HepG2 (cell line): Measurements from ENCODE around the gene CNTD1. TPM values are rescaled to one million over a fixed set of nuclear protein-coding genes. Genes with fewer than 3 reads are reported as not detected.

Experiments used
- AGO2 ChIP-seq: fragments of 200-400 bp; formaldehyde crosslinking; optimal IDR thresholded peaks from 2 replicates; pipeline ENCODE3; 2017; ENCODE audit warnings: mild to moderate bottlenecking, low read depth, low read length, moderate library complexity
- CAMTA2 ChIP-seq: sonication (generic); formaldehyde crosslinking; IDR thresholded peaks from 2 replicates; pipeline ENCODE4 v1.4.0; 2020; ENCODE audit warnings: mild to moderate bottlenecking, missing genetic modification reagents, borderline replicate concordance
- FOXK2 ChIP-seq: fragments of 450-650 bp; IDR thresholded peaks from 2 replicates; pipeline ENCODE4 v1.6.1; 2016
- KDM4B ChIP-seq: sonication (generic); formaldehyde crosslinking; IDR thresholded peaks from 2 replicates; pipeline ENCODE4 v1.4.0; 2020; ENCODE audit warnings: missing genetic modification reagents
- KLF9 ChIP-seq: IDR thresholded peaks from 2 replicates; pipeline ENCODE4 v1.6.1; 2016; ENCODE audit warnings: low read depth
- MZF1 ChIP-seq: sonication (generic); formaldehyde crosslinking; IDR thresholded peaks from 2 replicates; pipeline ENCODE4 v1.8.1; 2023; ENCODE audit warnings: mild to moderate bottlenecking, missing genetic modification reagents, borderline replicate concordance
- RBM22 ChIP-seq: fragments of 200-400 bp; formaldehyde crosslinking; optimal IDR thresholded peaks from 2 replicates; pipeline ENCODE3; 2017; ENCODE audit warnings: mild to moderate bottlenecking, low read length, moderate library complexity
- ZFY ChIP-seq: sonication (generic); formaldehyde crosslinking; IDR thresholded peaks from 2 replicates; pipeline ENCODE4 v1.4.0; 2020; ENCODE audit warnings: missing genetic modification reagents
- ZNF207 ChIP-seq: fragments of 450-650 bp; IDR thresholded peaks from 2 replicates; pipeline ENCODE4 v1.6.1; 2016; ENCODE audit warnings: antibody characterized with exemption, borderline replicate concordance
- ZNF224 ChIP-seq: sonication (generic); formaldehyde crosslinking; IDR thresholded peaks from 2 replicates; pipeline ENCODE4 v1.5.0; 2020; ENCODE audit warnings: mild to moderate bottlenecking, missing genetic modification reagents
- polyA plus RNA-seq, 8 experiments: library from polyadenylated mRNA; depleted of rRNA in 3 of 8; stranded (reverse) in 7 of 8; unstranded in 1 of 8; fragments of >200 nt; fragmentation: Illumina TruSeq in 4 of 8; extraction: Trizol in 4 of 8; gene quantifications; 2 replicates each; pipeline versions ENCODE4 v1.2.1 to v1.2.3, GENCODE V29; 2011 to 2016; ENCODE audit warnings: low read depth in 4 of 8, missing spikeins in 1 of 8, mixed read lengths in 1 of 8; ENCODE audit not compliant: insufficient read depth in 1 of 8
- total RNA-seq, 5 experiments: library from RNA; depleted of rRNA; stranded (reverse); fragments of >200 nt; fragmentation: Illumina TruSeq; extraction: Trizol; gene quantifications; 2 replicates each; pipeline ENCODE4 v1.2.3, GENCODE V29; 2016; ENCODE audit warnings: low read depth in 1 of 5
- TF ChIP-seq, protein P1 (sequence below): sonication (generic); formaldehyde crosslinking; IDR thresholded peaks from 2 replicates; pipeline ENCODE4 v1.4.0; 2020; ENCODE audit warnings: missing genetic modification reagents
- TF ChIP-seq, protein P2 (sequence below): sonication (generic); formaldehyde crosslinking; IDR thresholded peaks from 2 replicates; pipeline ENCODE4 v1.4.0; 2020; ENCODE audit warnings: mild to moderate bottlenecking, missing genetic modification reagents
- TF ChIP-seq, protein P3 (sequence below): sonication (generic); formaldehyde crosslinking; IDR thresholded peaks from 2 replicates; pipeline ENCODE4 v1.4.0; 2020; ENCODE audit warnings: mild to moderate bottlenecking, missing genetic modification reagents
- TF ChIP-seq, protein P4 (sequence below), 2 experiments: IDR thresholded peaks; 2 replicates each; pipeline ENCODE4 v1.6.1; 2011 to 2012; ENCODE audit warnings: low read length in 2 of 2, borderline replicate concordance in 1 of 2, low read depth in 1 of 2, mild to moderate bottlenecking in 1 of 2, moderate library complexity in 1 of 2

The CNTD1 gene
- total and polyA plus RNA-seq, 2 of the 13 experiments (the other 11 are each of a cell fraction or from before 2014, with no cell fraction given) = 0.11 to 0.15 TPM

DNA sequence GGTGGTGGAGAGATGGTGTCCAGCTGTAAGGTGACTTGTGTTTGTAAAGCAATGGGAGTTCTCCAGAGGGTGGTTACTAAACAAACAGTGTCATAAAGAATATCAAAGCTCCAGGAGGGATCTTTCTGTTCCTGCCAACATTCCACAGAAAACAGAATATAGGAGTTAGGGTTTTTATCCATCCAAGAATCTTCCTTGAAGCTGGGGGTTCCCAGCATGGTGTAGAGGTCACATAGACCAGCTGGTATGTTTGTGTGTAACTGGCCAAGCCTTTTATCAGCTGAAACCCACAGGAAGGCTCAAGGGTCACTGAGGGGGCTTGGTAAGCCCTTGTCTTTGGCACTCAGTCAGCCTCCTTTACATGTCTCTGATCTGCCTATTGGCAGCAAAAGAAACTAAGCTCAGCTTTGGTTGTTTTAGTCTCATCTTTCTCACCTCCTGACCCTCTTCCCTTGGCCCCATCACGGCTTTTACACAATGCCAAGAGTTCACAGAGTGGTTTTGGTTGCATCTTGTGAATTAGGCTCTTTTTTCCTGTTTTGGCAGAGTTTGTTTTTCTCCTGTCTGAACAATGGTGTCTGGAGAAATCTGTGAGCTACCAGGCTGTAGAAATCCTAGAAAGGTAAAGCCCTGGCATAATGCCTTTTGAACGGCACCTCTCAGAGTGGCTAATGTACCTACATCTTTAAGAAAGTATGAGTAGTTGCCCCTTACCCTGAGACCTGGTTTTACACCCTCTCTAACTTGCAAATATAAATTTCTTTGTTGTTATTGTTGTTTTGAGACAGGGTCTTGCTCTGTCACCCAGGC, 4.6 kb downstream of the CNTD1 start (continued):
- TF ChIP-seq ZNF224 (CRISPR knock-in tag) = no peak
- no peak for TF ChIP-seq CAMTA2 (CRISPR knock-in tag)
- TF ChIP-seq MZF1 (CRISPR knock-in tag) = no peak
- TF ChIP-seq, protein P1, sequence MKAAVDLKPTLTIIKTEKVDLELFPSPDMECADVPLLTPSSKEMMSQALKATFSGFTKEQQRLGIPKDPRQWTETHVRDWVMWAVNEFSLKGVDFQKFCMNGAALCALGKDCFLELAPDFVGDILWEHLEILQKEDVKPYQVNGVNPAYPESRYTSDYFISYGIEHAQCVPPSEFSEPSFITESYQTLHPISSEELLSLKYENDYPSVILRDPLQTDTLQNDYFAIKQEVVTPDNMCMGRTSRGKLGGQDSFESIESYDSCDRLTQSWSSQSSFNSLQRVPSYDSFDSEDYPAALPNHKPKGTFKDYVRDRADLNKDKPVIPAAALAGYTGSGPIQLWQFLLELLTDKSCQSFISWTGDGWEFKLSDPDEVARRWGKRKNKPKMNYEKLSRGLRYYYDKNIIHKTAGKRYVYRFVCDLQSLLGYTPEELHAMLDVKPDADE (CRISPR knock-in tag) = no peak
- no peak for TF ChIP-seq KLF9 (CRISPR knock-in tag)
- no peak for TF ChIP-seq AGO2
- no peak for TF ChIP-seq ZNF207
- TF ChIP-seq KDM4B (CRISPR knock-in tag) = 0 out of 2 replicates have a peak, but pooled peaks have one; percentile 19
- no peak for TF ChIP-seq ZFY (CRISPR knock-in tag)
- no peak for TF ChIP-seq FOXK2
- TF ChIP-seq, protein P2, sequence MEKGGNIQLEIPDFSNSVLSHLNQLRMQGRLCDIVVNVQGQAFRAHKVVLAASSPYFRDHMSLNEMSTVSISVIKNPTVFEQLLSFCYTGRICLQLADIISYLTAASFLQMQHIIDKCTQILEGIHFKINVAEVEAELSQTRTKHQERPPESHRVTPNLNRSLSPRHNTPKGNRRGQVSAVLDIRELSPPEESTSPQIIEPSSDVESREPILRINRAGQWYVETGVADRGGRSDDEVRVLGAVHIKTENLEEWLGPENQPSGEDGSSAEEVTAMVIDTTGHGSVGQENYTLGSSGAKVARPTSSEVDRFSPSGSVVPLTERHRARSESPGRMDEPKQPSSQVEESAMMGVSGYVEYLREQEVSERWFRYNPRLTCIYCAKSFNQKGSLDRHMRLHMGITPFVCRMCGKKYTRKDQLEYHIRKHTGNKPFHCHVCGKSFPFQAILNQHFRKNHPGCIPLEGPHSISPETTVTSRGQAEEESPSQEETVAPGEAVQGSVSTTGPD (CRISPR knock-in tag) = peak; percentile 92
- no peak for TF ChIP-seq RBM22
- TF ChIP-seq, protein P3, sequence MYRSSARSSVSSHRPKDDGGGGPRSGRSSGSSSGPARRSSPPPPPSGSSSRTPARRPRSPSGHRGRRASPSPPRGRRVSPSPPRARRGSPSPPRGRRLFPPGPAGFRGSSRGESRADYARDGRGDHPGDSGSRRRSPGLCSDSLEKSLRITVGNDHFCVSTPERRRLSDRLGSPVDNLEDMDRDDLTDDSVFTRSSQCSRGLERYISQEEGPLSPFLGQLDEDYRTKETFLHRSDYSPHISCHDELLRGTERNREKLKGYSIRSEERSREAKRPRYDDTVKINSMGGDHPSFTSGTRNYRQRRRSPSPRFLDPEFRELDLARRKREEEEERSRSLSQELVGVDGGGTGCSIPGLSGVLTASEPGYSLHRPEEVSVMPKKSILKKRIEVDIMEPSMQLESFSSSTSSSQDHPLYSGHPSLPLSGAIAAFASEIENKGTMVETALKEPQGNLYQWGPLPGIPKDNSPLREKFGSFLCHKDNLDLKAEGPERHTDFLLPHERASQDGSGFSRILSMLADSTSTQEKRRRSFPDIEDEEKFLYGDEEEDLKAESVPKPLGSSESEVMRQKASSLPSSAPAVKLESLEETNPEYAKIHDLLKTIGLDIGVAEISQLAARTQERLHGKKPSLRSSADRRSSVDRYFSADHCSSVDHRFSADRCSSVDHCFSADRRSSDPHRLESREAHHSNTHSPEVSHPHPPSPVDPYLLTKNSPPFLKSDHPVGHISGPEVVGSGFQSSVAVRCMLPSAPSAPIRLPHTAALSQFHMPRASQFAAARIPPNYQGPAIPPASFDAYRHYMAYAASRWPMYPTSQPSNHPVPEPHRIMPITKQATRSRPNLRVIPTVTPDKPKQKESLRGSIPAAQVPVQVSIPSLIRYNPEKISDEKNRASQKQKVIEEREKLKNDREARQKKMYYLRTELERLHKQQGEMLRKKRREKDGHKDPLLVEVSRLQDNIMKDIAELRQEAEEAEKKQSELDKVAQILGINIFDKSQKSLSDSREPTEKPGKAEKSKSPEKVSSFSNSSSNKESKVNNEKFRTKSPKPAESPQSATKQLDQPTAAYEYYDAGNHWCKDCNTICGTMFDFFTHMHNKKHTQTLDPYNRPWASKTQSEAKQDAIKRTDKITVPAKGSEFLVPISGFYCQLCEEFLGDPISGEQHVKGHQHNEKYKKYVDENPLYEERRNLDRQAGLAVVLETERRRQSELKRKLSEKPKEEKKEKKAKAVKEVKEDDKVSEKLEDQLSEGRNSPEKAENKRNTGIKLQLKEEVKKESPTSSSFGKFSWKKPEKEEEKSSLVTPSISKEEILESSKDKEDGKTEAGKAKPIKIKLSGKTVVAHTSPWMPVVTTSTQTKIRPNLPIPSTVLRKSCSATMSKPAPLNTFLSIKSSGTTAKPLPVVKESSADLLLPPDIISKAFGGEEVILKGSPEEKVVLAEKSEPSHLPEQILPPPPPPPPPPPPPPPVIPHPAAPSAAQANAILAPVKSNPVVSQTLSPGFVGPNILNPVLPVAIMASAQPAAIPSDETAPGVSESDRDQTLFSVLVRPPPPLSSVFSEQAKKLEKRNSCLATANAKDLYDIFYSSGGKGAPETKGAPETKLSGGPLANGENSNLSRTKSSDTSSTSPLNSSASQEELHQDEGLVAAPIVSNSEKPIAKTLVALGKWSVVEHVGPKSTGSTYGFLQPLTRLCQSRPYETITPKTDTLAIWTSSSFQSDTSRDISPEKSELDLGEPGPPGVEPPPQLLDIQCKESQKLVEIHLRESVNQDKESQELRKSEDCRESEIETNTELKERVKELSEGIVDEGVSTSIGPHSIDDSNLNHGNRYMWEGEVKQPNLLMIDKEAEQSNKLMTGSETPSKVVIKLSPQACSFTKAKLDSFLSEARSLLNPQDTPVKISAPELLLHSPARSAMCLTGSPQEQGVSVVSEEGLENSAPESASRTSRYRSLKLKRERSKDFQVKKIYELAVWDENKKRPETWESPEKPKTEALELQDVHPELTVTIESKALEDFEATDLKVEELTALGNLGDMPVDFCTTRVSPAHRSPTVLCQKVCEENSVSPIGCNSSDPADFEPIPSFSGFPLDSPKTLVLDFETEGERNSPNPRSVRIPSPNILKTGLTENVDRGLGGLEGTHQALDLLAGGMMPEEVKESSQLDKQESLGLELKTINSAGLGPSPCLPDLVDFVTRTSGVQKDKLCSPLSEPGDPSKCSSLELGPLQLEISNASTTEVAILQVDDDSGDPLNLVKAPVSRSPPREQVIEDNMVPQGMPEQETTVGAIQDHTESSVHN (CRISPR knock-in tag) = no peak
- TF ChIP-seq, protein P4, sequence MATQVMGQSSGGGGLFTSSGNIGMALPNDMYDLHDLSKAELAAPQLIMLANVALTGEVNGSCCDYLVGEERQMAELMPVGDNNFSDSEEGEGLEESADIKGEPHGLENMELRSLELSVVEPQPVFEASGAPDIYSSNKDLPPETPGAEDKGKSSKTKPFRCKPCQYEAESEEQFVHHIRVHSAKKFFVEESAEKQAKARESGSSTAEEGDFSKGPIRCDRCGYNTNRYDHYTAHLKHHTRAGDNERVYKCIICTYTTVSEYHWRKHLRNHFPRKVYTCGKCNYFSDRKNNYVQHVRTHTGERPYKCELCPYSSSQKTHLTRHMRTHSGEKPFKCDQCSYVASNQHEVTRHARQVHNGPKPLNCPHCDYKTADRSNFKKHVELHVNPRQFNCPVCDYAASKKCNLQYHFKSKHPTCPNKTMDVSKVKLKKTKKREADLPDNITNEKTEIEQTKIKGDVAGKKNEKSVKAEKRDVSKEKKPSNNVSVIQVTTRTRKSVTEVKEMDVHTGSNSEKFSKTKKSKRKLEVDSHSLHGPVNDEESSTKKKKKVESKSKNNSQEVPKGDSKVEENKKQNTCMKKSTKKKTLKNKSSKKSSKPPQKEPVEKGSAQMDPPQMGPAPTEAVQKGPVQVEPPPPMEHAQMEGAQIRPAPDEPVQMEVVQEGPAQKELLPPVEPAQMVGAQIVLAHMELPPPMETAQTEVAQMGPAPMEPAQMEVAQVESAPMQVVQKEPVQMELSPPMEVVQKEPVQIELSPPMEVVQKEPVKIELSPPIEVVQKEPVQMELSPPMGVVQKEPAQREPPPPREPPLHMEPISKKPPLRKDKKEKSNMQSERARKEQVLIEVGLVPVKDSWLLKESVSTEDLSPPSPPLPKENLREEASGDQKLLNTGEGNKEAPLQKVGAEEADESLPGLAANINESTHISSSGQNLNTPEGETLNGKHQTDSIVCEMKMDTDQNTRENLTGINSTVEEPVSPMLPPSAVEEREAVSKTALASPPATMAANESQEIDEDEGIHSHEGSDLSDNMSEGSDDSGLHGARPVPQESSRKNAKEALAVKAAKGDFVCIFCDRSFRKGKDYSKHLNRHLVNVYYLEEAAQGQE (IDR thresholded peaks at IDR 0.05; ENCODE audit: borderline replicate concordance in 1 of 2, low read depth in 1 of 2, low read length in 2 of 2) = 0 out of 4 replicates have a peak, but pooled peaks of 1 of the 2 experiments have one; percentile 20
